ENCODE measurements around the gene MYLK2.

The MYLK2 gene

GRCh38 chr20:31797364-31797763 is 21.8 kb upstream of the MYLK2 start:
- no peak for DNase-seq
- Histone ChIP-seq H3K4me3 (ENCODE audit: insufficient read depth, low read depth, low read length, poor library complexity, severe bottlenecking) (no peak overlapping the region), H3K9me3 (ENCODE audit: control insufficient read depth, low read length) (no peaks in the 10 kb centered on the region), H3K27ac (ENCODE audit: insufficient read depth, low read length, poor library complexity, severe bottlenecking) (no peak overlapping the region), H3K27me3 (replicated peaks; ENCODE audit: control insufficient read depth, insufficient read depth, low read length, poor library complexity, severe bottlenecking) (no peaks in the 10 kb centered on the region), H3K4me1 (ENCODE audit: control insufficient read depth, insufficient read depth, low read length, poor library complexity, severe bottlenecking) (no peaks in the 10 kb centered on the region), H3K36me3 (ENCODE audit: control insufficient read depth, insufficient read depth, low read length) (no peaks in the 10 kb centered on the region)

- H3K9me3 ChIP-seq (ENCODE audit: control insufficient read depth, low read length), result no peaks in the 10 kb centered on the region
- no peak overlapping the region for H3K27ac ChIP-seq (ENCODE audit: insufficient read depth, low read length, poor library complexity, severe bottlenecking)
- no peaks in the 10 kb centered on the region for H3K27me3 ChIP-seq (replicated peaks; ENCODE audit: control insufficient read depth, insufficient read depth, low read length, poor library complexity, severe bottlenecking)
- no peak for DNase-seq
- H3K36me3 ChIP-seq (ENCODE audit: control insufficient read depth, insufficient read depth, low read length), result no peaks in the 10 kb centered on the region
- no peak overlapping the region for H3K4me3 ChIP-seq (ENCODE audit: insufficient read depth, low read depth, low read length, poor library complexity, severe bottlenecking)
- no peaks in the 10 kb centered on the region for H3K4me1 ChIP-seq (ENCODE audit: control insufficient read depth, insufficient read depth, low read length, poor library complexity, severe bottlenecking)
These were observed 17.6 kb upstream of the MYLK2 start for GRCh38 chr20:31801508-31801907.

GRCh38 chr20:31803552-31804291 is 15.4 kb upstream of the MYLK2 start:
- Histone ChIP-seq H3K36me3 (ENCODE audit: control insufficient read depth, insufficient read depth, low read length) (no peaks in the 10 kb centered on the region), H3K4me3 (ENCODE audit: insufficient read depth, low read depth, low read length, poor library complexity, severe bottlenecking) (no peak overlapping the region), H3K27ac (ENCODE audit: insufficient read depth, low read length, poor library complexity, severe bottlenecking) (no peak overlapping the region), H3K9me3 (ENCODE audit: control insufficient read depth, low read length) (no peaks in the 10 kb centered on the region), H3K4me1 (ENCODE audit: control insufficient read depth, insufficient read depth, low read length, poor library complexity, severe bottlenecking) (no peaks in the 10 kb centered on the region), H3K27me3 (replicated peaks; ENCODE audit: control insufficient read depth, insufficient read depth, low read length, poor library complexity, severe bottlenecking) (no peaks in the 10 kb centered on the region)
- DNase-seq, result no peak

- no peaks in the 10 kb centered on the region for H3K27me3 ChIP-seq (replicated peaks; ENCODE audit: control insufficient read depth, insufficient read depth, low read length, poor library complexity, severe bottlenecking)
- DNase-seq, result no peak
- H3K36me3 ChIP-seq (ENCODE audit: control insufficient read depth, insufficient read depth, low read length), result no peaks in the 10 kb centered on the region
- no peaks in the 10 kb centered on the region for H3K4me1 ChIP-seq (ENCODE audit: control insufficient read depth, insufficient read depth, low read length, poor library complexity, severe bottlenecking)
- no peak overlapping the region for H3K27ac ChIP-seq (ENCODE audit: insufficient read depth, low read length, poor library complexity, severe bottlenecking)
- no peaks in the 10 kb centered on the region for H3K9me3 ChIP-seq (ENCODE audit: control insufficient read depth, low read length)
- no peak overlapping the region for H3K4me3 ChIP-seq (ENCODE audit: insufficient read depth, low read depth, low read length, poor library complexity, severe bottlenecking)
These were observed 12.4 kb upstream of the MYLK2 start for GRCh38 chr20:31806564-31807355.

- no peaks in the 10 kb centered on the region for H3K9me3 ChIP-seq (ENCODE audit: control insufficient read depth, low read length)
- H3K27me3 ChIP-seq (replicated peaks; ENCODE audit: control insufficient read depth, insufficient read depth, low read length, poor library complexity, severe bottlenecking), result no peaks in the 10 kb centered on the region
- no peak overlapping the region for H3K27ac ChIP-seq (ENCODE audit: insufficient read depth, low read length, poor library complexity, severe bottlenecking)
- no peak for DNase-seq
- H3K4me1 ChIP-seq (ENCODE audit: control insufficient read depth, insufficient read depth, low read length, poor library complexity, severe bottlenecking), result no peaks in the 10 kb centered on the region
- H3K4me3 ChIP-seq (ENCODE audit: insufficient read depth, low read depth, low read length, poor library complexity, severe bottlenecking), result no peak overlapping the region
- no peaks in the 10 kb centered on the region for H3K36me3 ChIP-seq (ENCODE audit: control insufficient read depth, insufficient read depth, low read length)
These were observed 10.7 kb upstream of the MYLK2 start for GRCh38 chr20:31808481-31808880.

GRCh38 chr20:31809661-31810060 is 9.5 kb upstream of the MYLK2 start:
- no peak overlapping the region for H3K27ac ChIP-seq (ENCODE audit: insufficient read depth, low read length, poor library complexity, severe bottlenecking)
- DNase-seq, result no peak
- no peaks in the 10 kb centered on the region for H3K9me3 ChIP-seq (ENCODE audit: control insufficient read depth, low read length)
- no peaks in the 10 kb centered on the region for H3K4me1 ChIP-seq (ENCODE audit: control insufficient read depth, insufficient read depth, low read length, poor library complexity, severe bottlenecking)
- no peaks in the 10 kb centered on the region for H3K27me3 ChIP-seq (replicated peaks; ENCODE audit: control insufficient read depth, insufficient read depth, low read length, poor library complexity, severe bottlenecking)
- H3K4me3 ChIP-seq (ENCODE audit: insufficient read depth, low read depth, low read length, poor library complexity, severe bottlenecking), result no peak overlapping the region
- H3K36me3 ChIP-seq (ENCODE audit: control insufficient read depth, insufficient read depth, low read length), result no peaks in the 10 kb centered on the region

GRCh38 chr20:31811198-31811597 is 8.0 kb upstream of the MYLK2 start:
- Histone ChIP-seq H3K9me3 (ENCODE audit: control insufficient read depth, low read length) (no peaks in the 10 kb centered on the region), H3K27ac (ENCODE audit: insufficient read depth, low read length, poor library complexity, severe bottlenecking) (no peak overlapping the region)
- no peak for DNase-seq

GRCh38 chr20:31811796-31812728 is 7.1 kb upstream of the MYLK2 start:
- Histone ChIP-seq H3K4me3 (ENCODE audit: insufficient read depth, low read depth, low read length, poor library complexity, severe bottlenecking) (no peak overlapping the region), H3K27me3 (replicated peaks; ENCODE audit: control insufficient read depth, insufficient read depth, low read length, poor library complexity, severe bottlenecking) (no peaks in the 10 kb centered on the region), H3K36me3 (ENCODE audit: control insufficient read depth, insufficient read depth, low read length) (no peaks in the 10 kb centered on the region), H3K9me3 (ENCODE audit: control insufficient read depth, low read length) (no peaks in the 10 kb centered on the region), H3K27ac (ENCODE audit: insufficient read depth, low read length, poor library complexity, severe bottlenecking) (no peak overlapping the region), H3K4me1 (ENCODE audit: control insufficient read depth, insufficient read depth, low read length, poor library complexity, severe bottlenecking) (no peaks in the 10 kb centered on the region)
- no peak for DNase-seq

More at GRCh38 chr20:31811198-31811597, 8.0 kb upstream of the MYLK2 start:
- no peaks in the 10 kb centered on the region for H3K4me1 ChIP-seq (ENCODE audit: control insufficient read depth, insufficient read depth, low read length, poor library complexity, severe bottlenecking)
- H3K27me3 ChIP-seq (replicated peaks; ENCODE audit: control insufficient read depth, insufficient read depth, low read length, poor library complexity, severe bottlenecking), result no peaks in the 10 kb centered on the region
- H3K36me3 ChIP-seq (ENCODE audit: control insufficient read depth, insufficient read depth, low read length), result no peaks in the 10 kb centered on the region
- no peak overlapping the region for H3K4me3 ChIP-seq (ENCODE audit: insufficient read depth, low read depth, low read length, poor library complexity, severe bottlenecking)

GRCh38 chr20:31813611-31814010 is 5.5 kb upstream of the MYLK2 start:
- no peaks in the 10 kb centered on the region for H3K4me1 ChIP-seq (ENCODE audit: control insufficient read depth, insufficient read depth, low read length, poor library complexity, severe bottlenecking)
- H3K27ac ChIP-seq (ENCODE audit: insufficient read depth, low read length, poor library complexity, severe bottlenecking), result no peak overlapping the region
- no peak overlapping the region for H3K4me3 ChIP-seq (ENCODE audit: insufficient read depth, low read depth, low read length, poor library complexity, severe bottlenecking)
- no peaks in the 10 kb centered on the region for H3K9me3 ChIP-seq (ENCODE audit: control insufficient read depth, low read length)
- DNase-seq, result no peak
- no peaks in the 10 kb centered on the region for H3K36me3 ChIP-seq (ENCODE audit: control insufficient read depth, insufficient read depth, low read length)
- no peaks in the 10 kb centered on the region for H3K27me3 ChIP-seq (replicated peaks; ENCODE audit: control insufficient read depth, insufficient read depth, low read length, poor library complexity, severe bottlenecking)
